Uterus (tissue), 4 donors: ENCODE measurements around the gene SPINK7. TPM values are rescaled to one million over a fixed set of nuclear protein-coding genes. Genes with fewer than 3 reads are reported as not detected.

Experiments
- DNase-seq, 2 donors: peaks; one replicate each; pipeline ENCODE4 v3.0.0-alpha.2; 2019 to 2020
- H3K27ac ChIP-seq, 2 donors: fragments of 200-600 bp; sonication (generic); 1 replicate in 1 of 2; 2 replicates in 1 of 2; pipeline ENCODE4 v1.5.1; 2016 to 2018
- H3K27me3 ChIP-seq, 2 donors: fragments of 200-600 bp; sonication (generic); one replicate each; pipeline ENCODE4 v1.5.1; 2018 to 2019; ENCODE audit warnings: control low read depth in 1 of 2
- H3K36me3 ChIP-seq, 2 donors: fragments of 200-600 bp; sonication (generic); one replicate each; pipeline ENCODE4 v1.5.1; 2019; ENCODE audit warnings: control low read depth in 1 of 2
- H3K4me1 ChIP-seq, 2 donors: fragments of 200-600 bp; sonication (generic); one replicate each; pipeline ENCODE4 v1.5.1; 2018 to 2019; ENCODE audit warnings: control low read depth in 1 of 2
- H3K4me3 ChIP-seq, 2 donors: fragments of 200-600 bp; sonication (generic); 1 replicate in 1 of 2; 2 replicates in 1 of 2; pipeline ENCODE4 v1.5.1; 2018 to 2019; ENCODE audit warnings: mild to moderate bottlenecking in 1 of 2
- H3K9me3 ChIP-seq, 2 donors: fragments of 200-600 bp; sonication (generic); one replicate each; pipeline ENCODE4 v1.5.1; 2019; ENCODE audit warnings: control low read depth in 1 of 2
- POLR2A ChIP-seq, 2 donors: fragments of 450-650 bp; IDR thresholded peaks; one replicate each; pipeline ENCODE4 v1.6.1; 2016; ENCODE audit warnings: antibody characterized with exemption in 2 of 2, mild to moderate bottlenecking in 1 of 2, moderate library complexity in 1 of 2
- intact Hi-C: fragments of 100-400 bp; cut with DNase I; formaldehyde crosslinking; loops from one replicate; pipeline ENCODE4 v1.15.1; 2023; ENCODE audit warnings: low total_unique reads
- total RNA-seq, 4 donors: library from RNA; depleted of rRNA in 3 of 4; stranded (reverse); fragments of >200 nt in 3 of 4; gene quantifications; one replicate each; pipeline versions ENCODE4 v1.1.0 to v1.2.4, GENCODE V29; 2014 to 2023
- TF ChIP-seq, protein P1 (sequence below), 4 experiments: fragments of 200-600 bp in 2 of 4; fragments of 450-650 bp in 2 of 4; sonication (generic) in 2 of 4; IDR thresholded peaks; one replicate each; pipeline ENCODE4 v1.5.1; 2016 to 2019; ENCODE audit warnings: antibody characterized with exemption in 4 of 4, mild to moderate bottlenecking in 2 of 4, moderate library complexity in 1 of 4
- donor health status: DM: yes; HTN: yes; CAD: no.

Gene SPINK7
- total RNA-seq, 4 donors from 2014 or later: not detected

DNA sequence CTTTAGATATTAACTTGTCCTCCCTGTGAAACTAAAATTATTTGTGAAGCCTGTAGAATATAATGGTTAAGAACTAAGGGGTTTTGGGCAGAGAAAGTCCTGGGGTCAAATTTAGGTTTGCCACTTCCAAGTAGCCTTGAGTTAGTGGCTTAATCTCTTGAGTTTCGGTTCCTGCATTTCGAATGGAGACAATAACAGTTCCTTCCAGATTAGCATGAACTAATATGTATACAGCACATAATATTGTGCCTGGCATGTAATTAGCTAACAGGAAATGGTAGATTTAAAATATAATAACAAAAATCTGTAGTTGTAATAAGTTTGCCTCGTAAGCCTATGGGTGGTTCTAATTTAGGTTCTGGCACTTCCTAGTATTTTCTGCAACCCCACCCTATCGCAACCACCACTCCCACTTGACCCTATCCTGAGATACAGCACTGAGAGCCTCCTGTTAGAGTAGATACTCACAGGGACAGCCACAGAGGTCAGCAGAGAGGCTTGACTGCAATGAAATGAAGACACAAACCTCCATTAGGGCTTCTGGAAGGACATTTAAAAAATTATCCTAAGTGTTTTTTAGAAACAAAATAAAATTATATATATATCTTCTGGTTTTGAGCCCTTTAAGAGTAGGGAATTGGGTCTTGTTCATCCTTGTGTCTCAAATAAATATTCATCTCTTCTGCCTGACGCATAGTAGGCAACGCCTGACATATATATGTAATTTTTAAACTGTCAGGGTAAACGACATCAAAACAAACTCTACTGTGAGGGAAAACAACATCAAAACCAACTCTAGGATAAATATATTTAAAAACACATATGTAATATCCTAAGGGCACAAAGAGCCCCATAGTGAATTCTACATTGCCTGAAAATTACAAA lies 31.6 kb downstream of the SPINK7 start:
- Histone ChIP-seq H3K9me3 (no peaks in the 10 kb centered on the region), H3K4me1 (no peaks in the 10 kb centered on the region), H3K27ac (no peak overlapping the region), H3K27me3 (no peaks in the 10 kb centered on the region), H3K36me3 (no peaks in the 10 kb centered on the region), H3K4me3 (no peak overlapping the region)
- TF ChIP-seq, protein P1, sequence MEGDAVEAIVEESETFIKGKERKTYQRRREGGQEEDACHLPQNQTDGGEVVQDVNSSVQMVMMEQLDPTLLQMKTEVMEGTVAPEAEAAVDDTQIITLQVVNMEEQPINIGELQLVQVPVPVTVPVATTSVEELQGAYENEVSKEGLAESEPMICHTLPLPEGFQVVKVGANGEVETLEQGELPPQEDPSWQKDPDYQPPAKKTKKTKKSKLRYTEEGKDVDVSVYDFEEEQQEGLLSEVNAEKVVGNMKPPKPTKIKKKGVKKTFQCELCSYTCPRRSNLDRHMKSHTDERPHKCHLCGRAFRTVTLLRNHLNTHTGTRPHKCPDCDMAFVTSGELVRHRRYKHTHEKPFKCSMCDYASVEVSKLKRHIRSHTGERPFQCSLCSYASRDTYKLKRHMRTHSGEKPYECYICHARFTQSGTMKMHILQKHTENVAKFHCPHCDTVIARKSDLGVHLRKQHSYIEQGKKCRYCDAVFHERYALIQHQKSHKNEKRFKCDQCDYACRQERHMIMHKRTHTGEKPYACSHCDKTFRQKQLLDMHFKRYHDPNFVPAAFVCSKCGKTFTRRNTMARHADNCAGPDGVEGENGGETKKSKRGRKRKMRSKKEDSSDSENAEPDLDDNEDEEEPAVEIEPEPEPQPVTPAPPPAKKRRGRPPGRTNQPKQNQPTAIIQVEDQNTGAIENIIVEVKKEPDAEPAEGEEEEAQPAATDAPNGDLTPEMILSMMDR (IDR thresholded peaks at IDR 0.05): no peak
- no peak for TF ChIP-seq POLR2A (IDR thresholded peaks at IDR 0.05)
- intact Hi-C loops: no loop called here
- DNase-seq: no peak

DNA sequence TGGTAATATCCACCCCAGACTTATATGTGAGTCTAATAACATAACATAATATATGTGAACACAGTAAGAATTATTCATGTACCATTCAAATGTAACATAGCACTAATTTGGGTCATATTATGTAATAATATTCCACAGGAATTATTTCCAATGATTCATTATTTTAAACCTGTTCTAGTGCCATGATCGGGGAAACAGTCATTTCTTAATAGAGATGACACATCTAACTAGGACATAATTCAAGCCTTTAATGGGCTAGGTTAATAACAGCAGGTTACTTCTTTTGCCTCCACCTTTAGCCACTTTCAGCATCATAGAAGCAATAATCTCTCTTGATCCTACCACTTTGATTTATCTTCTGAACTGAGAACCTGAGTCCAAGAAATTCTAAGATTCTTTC lies 35.5 kb downstream of the SPINK7 start:
- Histone ChIP-seq H3K27ac (no peak overlapping the region), H3K4me1 (no peaks in the 10 kb centered on the region), H3K4me3 (no peak overlapping the region), H3K27me3 (no peaks in the 10 kb centered on the region), H3K36me3 (no peaks in the 10 kb centered on the region), H3K9me3 (no peaks in the 10 kb centered on the region)
- TF ChIP-seq, protein P1 (IDR thresholded peaks at IDR 0.05): no peak
- no peak for TF ChIP-seq POLR2A (IDR thresholded peaks at IDR 0.05)
- intact Hi-C loops: no loop called here
- DNase-seq: no peak

DNA sequence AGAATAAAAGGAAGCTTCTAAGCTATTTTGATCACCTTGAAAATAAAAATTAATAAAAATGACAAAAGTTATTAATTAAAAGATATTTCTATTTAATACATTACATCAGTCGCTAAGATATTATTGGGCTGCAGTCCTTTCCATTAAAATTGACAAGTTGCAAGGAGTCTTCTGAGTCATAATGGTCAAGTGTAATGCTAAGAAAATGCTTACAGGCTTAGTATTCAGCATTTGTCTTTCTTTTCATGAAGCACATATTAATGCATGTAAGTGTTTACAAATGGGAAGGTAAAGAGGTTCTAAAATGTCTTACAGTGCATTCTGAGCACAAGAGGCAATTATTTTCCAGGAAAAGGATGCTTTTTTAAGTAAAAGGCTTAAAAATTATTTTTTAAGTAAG lies 40.5 kb downstream of the SPINK7 start:
- intact Hi-C loops: no loop called here
- no peak overlapping the region for H3K27ac ChIP-seq
- TF ChIP-seq POLR2A (IDR thresholded peaks at IDR 0.05): no peak
- TF ChIP-seq, protein P1 (IDR thresholded peaks at IDR 0.05): no peak
- H3K9me3 ChIP-seq: no peaks in the 10 kb centered on the region
- DNase-seq: no peak
- H3K4me3 ChIP-seq: no peak overlapping the region
- no peaks in the 10 kb centered on the region for H3K36me3 ChIP-seq
- no peaks in the 10 kb centered on the region for H3K4me1 ChIP-seq
- no peaks in the 10 kb centered on the region for H3K27me3 ChIP-seq

DNA sequence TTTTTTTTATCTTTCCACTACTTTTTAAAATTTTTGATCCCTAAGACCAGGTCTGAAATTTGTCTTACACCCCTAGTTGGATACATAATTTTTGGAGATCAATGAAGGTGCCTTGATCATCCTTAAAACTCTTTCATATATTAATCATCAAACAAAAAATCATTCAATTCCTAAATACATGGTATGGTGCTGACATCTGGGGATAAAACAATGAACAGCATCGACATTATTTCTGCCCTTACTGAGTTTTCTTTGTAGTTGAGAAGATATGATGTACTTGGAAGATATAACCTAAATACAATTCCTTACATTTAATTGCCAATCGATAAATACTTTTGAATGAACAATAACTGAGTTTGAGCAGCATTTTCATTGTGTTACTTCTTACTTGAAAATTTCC lies 41.4 kb downstream of the SPINK7 start:
- no peaks in the 10 kb centered on the region for H3K36me3 ChIP-seq
- H3K27me3 ChIP-seq: no peaks in the 10 kb centered on the region
- intact Hi-C loops: no loop called here
- H3K9me3 ChIP-seq: no peaks in the 10 kb centered on the region
- TF ChIP-seq, protein P1 (IDR thresholded peaks at IDR 0.05): no peak
- TF ChIP-seq POLR2A (IDR thresholded peaks at IDR 0.05): no peak
- no peak for DNase-seq
- H3K4me3 ChIP-seq: no peak overlapping the region
- H3K27ac ChIP-seq: no peak overlapping the region
- no peaks in the 10 kb centered on the region for H3K4me1 ChIP-seq

DNA sequence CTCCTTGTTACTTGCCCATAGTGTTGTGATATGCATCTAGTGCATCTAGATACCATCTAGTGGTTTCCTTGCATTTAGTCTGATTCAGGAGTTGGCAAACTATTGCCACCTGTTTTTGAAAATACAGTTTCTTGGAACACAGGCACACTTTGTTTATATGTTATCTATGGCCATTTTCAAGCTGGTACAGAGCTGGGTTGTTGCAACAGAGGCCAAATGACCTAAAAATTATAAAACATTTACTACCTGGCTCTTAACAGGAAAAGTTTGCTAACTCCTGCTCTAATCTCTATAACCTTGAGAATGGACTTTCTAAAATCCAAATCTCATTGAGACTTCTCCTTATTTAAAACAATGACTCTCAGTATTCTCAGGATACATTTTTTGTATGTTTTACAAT lies 52.1 kb downstream of the SPINK7 start:
- H3K27me3 ChIP-seq: no peaks in the 10 kb centered on the region
- H3K36me3 ChIP-seq: peaks cover 0 to 3% of the 10 kb centered on the region in 2 donors
- DNase-seq: no peak
- peaks cover 0 to 4% of the 10 kb centered on the region in 2 donors for H3K9me3 ChIP-seq
- no peaks in the 10 kb centered on the region for H3K4me1 ChIP-seq
- TF ChIP-seq, protein P1 (IDR thresholded peaks at IDR 0.05): no peak
- TF ChIP-seq POLR2A (IDR thresholded peaks at IDR 0.05): no peak
- intact Hi-C loops: no loop called here
- no peak overlapping the region for H3K4me3 ChIP-seq
- no peak overlapping the region for H3K27ac ChIP-seq
